IMR-90 (cell line): Measurements from ENCODE around the gene EAF1.

Experiments
- CEBPB ChIP-seq: IDR thresholded peaks from 2 replicates; pipeline ENCODE4 v1.6.1; 2012; ENCODE audit warnings: low read depth, low read length, improper control_type of control experiment
- MAFK ChIP-seq: IDR thresholded peaks from 2 replicates; pipeline ENCODE4 v1.6.1; 2012; ENCODE audit warnings: low read depth, low read length, improper control_type of control experiment
- MXI1 ChIP-seq: IDR thresholded peaks from 2 replicates; pipeline ENCODE4 v1.6.1; 2012; ENCODE audit warnings: low read depth, mild to moderate bottlenecking, low read length, moderate library complexity, borderline replicate concordance
- NFE2L2 ChIP-seq: fragments of 150-350 bp; IDR thresholded peaks from 2 replicates; pipeline ENCODE4 v1.6.1; 2016; ENCODE audit warnings: low read depth, mild to moderate bottlenecking, low read length

DNA sequence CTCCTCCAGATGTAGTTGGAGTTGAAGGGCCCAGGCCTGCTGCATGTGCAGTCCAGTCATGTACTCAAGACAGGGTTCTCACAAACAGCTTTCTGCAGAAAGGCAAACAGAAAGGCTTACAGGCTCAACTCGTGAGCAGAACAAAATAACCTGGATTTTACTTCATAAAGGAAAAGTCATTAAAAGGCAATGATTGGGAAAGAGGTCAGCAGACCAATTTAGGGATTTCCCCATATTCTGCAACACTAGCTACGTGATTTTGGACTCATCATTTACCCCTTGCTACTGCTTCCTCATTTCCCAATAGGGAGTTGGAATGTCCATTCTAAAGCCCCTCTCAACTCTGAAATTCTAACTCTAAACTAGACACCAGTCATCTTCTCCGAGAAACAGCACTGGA is 18.2 kb upstream of the EAF1 start:
- no peak for TF ChIP-seq MAFK
- no peak for TF ChIP-seq MXI1
- no peak for TF ChIP-seq NFE2L2
- no peak for TF ChIP-seq CEBPB
